SW480 (cell line): ENCODE measurements around the gene RPS5.
"Not testable (repeated sequence)": the region's sequence is repeated elsewhere in the genome, so short reads cannot be mapped to it uniquely, and the experiment has no call there.

ENCODE experiments used
- DNase-seq: peaks from one replicate; pipeline ENCODE4 v3.0.0-alpha.2; 2016; ENCODE audit warnings: low spot score

Gene RPS5

DNA sequence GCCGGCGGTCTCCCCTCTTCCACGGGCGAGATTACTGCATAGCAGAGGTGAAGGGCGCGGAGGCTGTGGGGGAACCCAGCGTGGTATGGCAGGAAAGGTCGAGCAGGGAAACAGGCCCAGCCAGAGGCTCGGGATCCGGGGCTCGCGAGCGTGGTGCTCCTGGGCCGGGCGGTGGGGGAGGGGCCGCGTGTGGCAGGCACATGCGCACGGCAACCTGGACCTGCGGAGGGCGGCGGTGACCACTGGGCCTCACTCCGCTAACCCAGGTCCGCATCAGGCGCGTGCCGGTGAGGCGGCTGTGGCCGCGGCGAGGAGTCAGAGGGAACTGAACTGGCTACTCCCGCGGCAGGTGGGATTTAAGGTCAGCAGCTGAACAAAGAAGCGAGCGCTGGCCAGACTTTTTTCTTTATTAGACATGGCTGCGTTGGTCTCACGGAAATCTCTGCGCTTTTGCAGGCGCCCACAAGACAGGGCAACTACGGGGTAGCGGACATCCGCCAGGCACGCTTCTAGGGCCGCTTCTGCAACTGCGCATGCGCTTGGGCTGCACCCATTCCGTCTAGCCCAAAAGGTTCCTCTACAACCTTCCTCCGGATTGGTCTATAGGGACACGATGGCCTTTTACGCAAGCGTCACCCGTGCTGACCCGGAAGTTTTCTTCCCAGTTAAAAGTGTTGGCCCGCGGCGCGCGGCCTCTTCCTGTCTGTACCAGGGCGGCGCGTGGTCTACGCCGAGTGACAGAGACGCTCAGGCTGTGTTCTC is at the start of gene RPS5:
Gene RPS5, plus strand, starts transcription at position 694 of the 762 bp plus-strand sequence. CDS start 869 bp downstream, outside the sequence.
- DNase-seq: peak; percentile 100

GRCh38 chr19:58338336-58338735 is 48.7 kb upstream of the RPS5 start:
- DNase-seq: no peak

- DNase-seq: no peak
These were observed 48.1 kb upstream of the RPS5 start for GRCh38 chr19:58338825-58339558.

DNA sequence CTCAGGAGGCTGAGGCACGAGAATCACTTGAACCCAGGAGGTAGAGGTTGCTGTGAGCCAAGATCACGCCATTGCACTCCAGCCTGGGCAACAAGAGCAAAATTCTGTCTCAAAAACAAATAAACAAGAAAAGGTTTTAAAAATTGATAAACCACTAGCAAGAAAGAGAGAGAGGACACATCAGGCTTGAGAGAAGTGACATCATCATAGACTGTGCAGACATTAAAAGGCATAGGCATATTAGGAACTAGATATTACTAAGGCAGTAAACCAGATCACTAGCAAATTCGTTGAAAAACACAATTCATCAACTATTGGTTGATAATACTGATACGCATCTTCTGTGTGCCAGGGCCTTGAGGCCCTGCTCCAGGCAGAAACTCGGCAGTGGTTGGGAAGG is 41.5 kb upstream of the RPS5 start:
- no peak for DNase-seq

GRCh38 chr19:58346961-58347929 is 39.8 kb upstream of the RPS5 start:
- no peak for DNase-seq

DNA sequence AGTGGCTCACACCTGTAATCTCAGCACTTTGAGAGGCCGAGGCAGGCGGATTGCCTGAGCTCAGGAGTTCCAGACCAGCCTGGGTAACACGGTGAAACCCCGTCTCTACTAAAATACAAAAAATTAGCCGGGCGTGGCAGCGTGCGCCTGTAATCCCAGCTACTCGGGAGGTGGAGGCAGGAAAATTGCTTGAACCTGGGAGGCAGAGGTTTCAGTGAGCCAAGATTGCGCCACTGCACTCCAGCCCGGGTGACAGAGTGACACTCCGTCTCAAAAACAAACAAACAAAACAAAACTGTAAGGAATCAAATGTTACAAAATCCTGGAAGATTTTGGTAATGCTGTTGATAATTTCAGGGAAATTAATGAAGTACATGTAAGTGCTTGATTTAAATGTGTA is 39.0 kb upstream of the RPS5 start:
- DNase-seq: not testable (repeated sequence)

- DNase-seq: no peak
These were observed 37.5 kb upstream of the RPS5 start for GRCh38 chr19:58349590-58349989.

GRCh38 chr19:58350001-58350861 is 36.8 kb upstream of the RPS5 start:
- no peak for DNase-seq

- DNase-seq: no peak
These were observed 36.1 kb upstream of the RPS5 start for GRCh38 chr19:58350871-58351557.

DNA sequence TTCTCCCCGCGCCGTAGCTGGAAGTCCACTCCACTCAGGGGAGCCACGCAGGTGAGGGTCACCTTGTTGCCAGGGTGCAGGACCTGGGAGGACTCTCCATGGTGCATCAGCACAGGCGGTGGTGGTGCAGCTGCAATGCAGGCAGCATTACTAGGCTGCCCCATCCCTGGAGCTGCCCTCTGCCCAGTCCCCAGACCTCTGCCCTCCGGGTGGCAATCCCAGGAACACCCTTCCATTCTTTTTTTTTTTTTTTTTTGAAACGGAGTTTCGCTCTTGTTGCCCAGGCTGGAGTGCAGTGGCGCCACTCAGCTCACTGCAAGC is 35.6 kb upstream of the RPS5 start:
- no peak for DNase-seq

DNA sequence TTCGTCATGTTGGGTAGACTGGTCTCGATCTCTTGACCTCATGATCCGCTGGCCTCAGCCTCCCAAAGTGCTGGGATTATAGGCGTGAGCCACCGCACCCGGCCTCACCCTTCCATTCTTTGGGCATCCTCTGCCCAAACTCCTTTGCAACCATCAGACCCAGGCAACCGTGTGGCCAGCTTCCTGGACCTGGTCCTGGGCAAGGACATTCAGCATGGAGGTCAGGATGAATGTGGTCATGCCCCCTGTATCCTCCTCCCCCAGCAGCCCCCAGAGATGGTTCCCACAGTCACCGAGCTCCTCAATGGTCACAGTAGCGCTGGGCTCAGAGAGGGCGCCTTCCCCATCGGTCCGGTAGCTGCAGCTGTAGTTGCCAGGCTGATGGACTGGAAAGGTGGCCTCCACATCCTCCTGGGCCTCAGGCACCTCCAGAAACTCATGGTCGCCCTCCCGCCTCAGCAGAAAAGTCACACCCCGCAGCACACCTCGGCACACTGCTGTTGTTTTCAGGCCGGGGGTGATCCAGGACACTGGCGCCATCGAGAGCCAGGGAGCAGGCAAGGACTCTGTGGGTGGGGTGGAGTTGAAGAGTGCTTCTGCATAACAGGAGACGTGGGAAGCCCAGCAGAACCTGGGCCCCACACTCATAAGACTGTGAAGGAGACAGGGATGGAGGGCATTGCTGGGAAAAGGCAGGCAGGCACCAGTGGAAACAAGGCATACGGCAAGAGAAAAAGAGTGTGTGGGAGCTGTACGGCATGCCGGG is 34.9 kb upstream of the RPS5 start:
- DNase-seq: no peak

- no peak for DNase-seq
These were observed 34.1 kb upstream of the RPS5 start, which contains the start of gene A1BG for GRCh38 chr19:58352760-58353671. A1BG (minus strand) TSS chr19:58353492; CDS start chr19:58353437, 55 bp downstream.

DNA sequence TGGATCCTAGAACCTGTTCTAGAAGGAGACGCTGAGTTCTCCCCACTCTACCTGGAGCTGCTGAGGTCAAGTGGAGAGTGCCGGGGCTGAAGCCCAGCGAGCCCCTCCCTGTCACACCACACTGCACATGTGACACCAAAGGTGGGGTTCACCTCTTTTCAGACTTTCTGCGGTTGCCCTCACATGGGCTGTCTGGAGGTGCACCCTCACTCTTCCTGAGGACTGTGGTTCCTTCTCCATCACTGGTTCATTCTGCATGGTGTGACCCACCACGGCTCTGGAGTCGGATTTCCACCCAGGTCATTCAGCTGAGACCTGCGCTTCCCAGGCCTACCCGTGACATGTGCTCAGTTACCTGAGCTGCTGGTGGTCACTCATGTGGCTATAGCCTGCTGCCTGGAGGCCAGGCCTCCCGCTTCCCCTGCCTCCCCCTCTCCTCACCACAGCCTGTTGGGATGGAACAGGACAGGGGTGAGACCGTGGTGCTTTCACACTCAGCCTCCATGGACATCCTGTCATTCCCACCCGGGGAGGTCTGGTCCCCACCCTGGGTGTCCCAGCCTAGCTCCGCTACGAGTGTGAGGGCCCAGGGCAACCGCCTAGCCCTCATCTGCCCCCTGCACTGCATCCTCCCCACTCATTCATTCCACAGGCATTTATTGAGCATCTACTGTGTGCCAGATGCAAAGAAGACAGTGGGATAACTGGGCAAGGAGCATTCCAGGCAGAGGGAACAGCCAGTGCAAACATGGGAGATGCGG is 33.2 kb upstream of the RPS5 start:
- DNase-seq: no peak

GRCh38 chr19:58354478-58355030 is 32.5 kb upstream of the RPS5 start:
- DNase-seq: no peak

DNA sequence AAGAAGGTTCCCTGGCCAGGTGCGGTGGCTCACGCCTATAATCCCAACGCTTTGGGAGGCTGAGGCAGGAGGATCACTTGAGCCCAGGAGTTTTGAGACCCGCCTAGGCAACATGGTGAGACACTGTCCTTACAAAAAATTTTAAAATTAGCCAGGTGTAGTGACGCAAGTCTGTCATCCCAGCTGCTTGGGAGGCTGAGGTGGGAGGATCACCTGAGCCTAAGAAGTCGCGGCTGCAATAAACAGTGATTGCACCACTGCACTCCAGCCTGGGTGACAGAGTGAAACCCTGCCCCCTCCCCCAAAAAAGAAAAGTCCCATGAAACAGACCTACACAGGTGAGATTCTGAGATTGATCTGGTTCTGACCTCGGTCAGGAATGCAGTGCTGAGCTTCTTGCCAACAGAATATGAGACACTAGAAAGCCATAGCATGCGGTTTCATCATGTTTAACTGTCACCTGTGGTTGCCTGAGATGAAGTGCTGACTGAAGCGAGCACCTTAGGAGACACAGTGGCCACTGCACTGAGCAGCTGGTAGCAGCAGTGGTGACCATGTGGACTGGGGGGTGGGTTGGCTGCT is 31.8 kb upstream of the RPS5 start:
- no peak for DNase-seq

GRCh38 chr19:58355908-58356765 is 30.9 kb upstream of the RPS5 start:
- no peak for DNase-seq
